Measurements from ENCODE around the gene SRRT. TPM values are rescaled to one million over a fixed set of nuclear protein-coding genes. Genes with fewer than 3 reads are reported as not detected.

Gene SRRT
- total and polyA plus RNA-seq, 10 of the 15 experiments (the other 5 are each of a cell fraction or from before 2014, with no cell fraction given): 11.1 to 254 (median 111) TPM

DNA sequence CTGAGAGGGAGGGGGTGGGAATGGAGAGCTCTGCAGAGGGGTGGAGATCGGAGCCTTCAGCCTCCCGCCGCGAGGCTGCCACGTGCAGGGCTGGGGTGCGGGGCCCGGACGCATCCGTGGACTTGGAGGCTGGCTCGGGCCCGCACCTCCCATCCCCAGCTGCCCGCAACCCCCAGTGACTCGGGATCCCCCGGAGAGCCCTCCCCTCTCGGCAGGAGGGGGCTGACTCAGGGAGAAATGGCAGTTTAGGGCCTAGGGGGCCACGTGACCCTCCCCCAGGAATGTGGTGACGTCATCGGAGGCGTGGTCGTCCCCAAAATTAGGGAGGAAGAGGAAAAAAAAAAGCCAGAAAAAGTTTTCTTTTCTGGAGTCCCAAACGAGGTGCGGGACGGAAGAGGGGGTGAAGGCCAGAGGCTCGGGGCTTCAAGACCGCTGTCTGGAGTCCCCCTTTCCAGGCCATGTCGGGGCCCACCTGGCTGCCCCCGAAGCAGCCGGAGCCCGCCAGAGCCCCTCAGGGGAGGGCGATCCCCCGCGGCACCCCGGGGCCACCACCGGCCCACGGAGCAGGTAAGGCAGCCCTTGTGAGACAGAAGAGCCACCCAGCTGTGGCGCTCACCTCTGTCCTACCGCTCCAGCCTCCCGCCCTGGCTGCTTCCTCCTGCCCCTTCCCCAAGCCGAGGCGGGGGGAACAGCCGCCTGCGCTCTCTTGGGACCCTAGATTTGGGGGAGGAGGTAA, 7.7 kb upstream of the SRRT start, which contains the start of gene TRIP6 (continued):
- TF ChIP-seq, protein P1, sequence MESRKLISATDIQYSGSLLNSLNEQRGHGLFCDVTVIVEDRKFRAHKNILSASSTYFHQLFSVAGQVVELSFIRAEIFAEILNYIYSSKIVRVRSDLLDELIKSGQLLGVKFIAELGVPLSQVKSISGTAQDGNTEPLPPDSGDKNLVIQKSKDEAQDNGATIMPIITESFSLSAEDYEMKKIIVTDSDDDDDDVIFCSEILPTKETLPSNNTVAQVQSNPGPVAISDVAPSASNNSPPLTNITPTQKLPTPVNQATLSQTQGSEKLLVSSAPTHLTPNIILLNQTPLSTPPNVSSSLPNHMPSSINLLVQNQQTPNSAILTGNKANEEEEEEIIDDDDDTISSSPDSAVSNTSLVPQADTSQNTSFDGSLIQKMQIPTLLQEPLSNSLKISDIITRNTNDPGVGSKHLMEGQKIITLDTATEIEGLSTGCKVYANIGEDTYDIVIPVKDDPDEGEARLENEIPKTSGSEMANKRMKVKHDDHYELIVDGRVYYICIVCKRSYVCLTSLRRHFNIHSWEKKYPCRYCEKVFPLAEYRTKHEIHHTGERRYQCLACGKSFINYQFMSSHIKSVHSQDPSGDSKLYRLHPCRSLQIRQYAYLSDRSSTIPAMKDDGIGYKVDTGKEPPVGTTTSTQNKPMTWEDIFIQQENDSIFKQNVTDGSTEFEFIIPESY (IDR thresholded peaks at IDR 0.05): no peak
- TF ChIP-seq ZNF217 (IDR thresholded peaks at IDR 0.05) (no peak), ATF2 (IDR thresholded peaks at IDR 0.05; ENCODE audit: low read length) (peak; percentile 90), HDGF (IDR thresholded peaks at IDR 0.05) (no peak), BCL3 (IDR thresholded peaks at IDR 0.05; ENCODE audit: borderline replicate concordance, insufficient read depth, low read depth, low read length, poor library complexity, severe bottlenecking) (no peak), ZBTB4 (CRISPR knock-in tag; IDR thresholded peaks at IDR 0.05) (0 out of 2 replicates have a peak, but pooled peaks have one; percentile 59), JUNB (IDR thresholded peaks at IDR 0.05) (peak; percentile 29; the same call in 1 of the 2 replicates), EP300 (IDR thresholded peaks at IDR 0.05; ENCODE audit: borderline replicate concordance in 1 of 2, control insufficient read depth in 1 of 2, low read depth in 2 of 2, low read length in 2 of 2) (peak in 1 of 2 experiments; percentile 36; a peak in 1 of 4 replicates), USF1 (IDR thresholded peaks at IDR 0.05; ENCODE audit: borderline replicate concordance, extremely low read length, insufficient read depth, low read depth, low read length) (peak; percentile 88), POU2F2 (IDR thresholded peaks at IDR 0.05; ENCODE audit: borderline replicate concordance, low read depth, low read length) (no peak; the same call in 2 of the 3 replicates), CHD1 (IDR thresholded peaks at IDR 0.05; ENCODE audit: low read depth, low read length) (no peak), NBN (IDR thresholded peaks at IDR 0.05) (peak; percentile 99), NFIC (IDR thresholded peaks at IDR 0.05; ENCODE audit: low read depth, low read length) (no peak)
